H1 (cell line): ENCODE data around the gene NEDD9. TPM values are rescaled to one million over a fixed set of nuclear protein-coding genes. Genes with fewer than 3 reads are reported as not detected.

ENCODE experiments used
- CTCF ChIA-PET: fragments of 300-600 bp; sonication (Branson Sonifier 250); formaldehyde crosslinking; loops from one replicate; lab custom pipeline; 2021; ENCODE audit not compliant: partially characterized antibody; lab: Charles Lee
- POLR2A ChIA-PET: fragments of 300-600 bp; sonication (Branson Sonifier 250); formaldehyde crosslinking; loops from one replicate; lab custom pipeline; 2021; ENCODE audit warnings: inconsistent platforms; ENCODE audit not compliant: partially characterized antibody; lab: Charles Lee
- DNase-seq, 2 experiments: peaks; one replicate each; pipeline versions ENCODE4 v3.0.0 to v3.0.0-alpha.2; 2010 to 2022; ENCODE audit warnings: low spot score in 2 of 2, low read depth in 1 of 2, mixed read lengths in 1 of 2
- FAIRE-seq: peaks from 2 replicates; lab custom pipeline; 2011; peaks lifted over from hg19 to GRCh38; lab: Jason Lieb, UNC
- H2AFZ ChIP-seq: 2 replicates; pipeline ENCODE4 v1.8.1; 2012; ENCODE audit warnings: low read length, inconsistent platforms
- H2AK5ac ChIP-seq: 2 replicates; pipeline ENCODE4 v1.6.1; 2013; ENCODE audit warnings: low read depth, low read length
- H2BK120ac ChIP-seq: replicated peaks from 2 replicates; pipeline ENCODE3; 2013; ENCODE audit warnings: low read depth, low read length, inconsistent platforms
- H2BK12ac ChIP-seq: 2 replicates; pipeline ENCODE4 v1.6.1; 2013; ENCODE audit warnings: low read depth, low read length
- H2BK15ac ChIP-seq: 2 replicates; pipeline ENCODE4 v1.6.1; 2013; ENCODE audit warnings: low read length
- H2BK20ac ChIP-seq: 2 replicates; pipeline ENCODE4 v1.6.1; 2013; ENCODE audit warnings: low read length
- H2BK5ac ChIP-seq: 2 replicates; pipeline ENCODE4 v1.6.1; 2013; ENCODE audit warnings: low read depth, low read length
- H3K14ac ChIP-seq: 2 replicates; pipeline ENCODE4 v1.6.1; 2013; ENCODE audit warnings: inconsistent platforms; ENCODE audit not compliant: insufficient read length
- H3K18ac ChIP-seq: 2 replicates; pipeline ENCODE4 v1.6.1; 2013; ENCODE audit warnings: low read length; ENCODE audit errors: extremely low read depth
- H3K23ac ChIP-seq: 2 replicates; pipeline ENCODE4 v1.6.1; 2013; ENCODE audit warnings: inconsistent platforms; ENCODE audit not compliant: insufficient read length
- H3K23me2 ChIP-seq: 2 replicates; pipeline ENCODE4 v1.6.1; 2013; ENCODE audit warnings: low read depth, low read length
- H3K27ac ChIP-seq: 2 replicates; pipeline ENCODE4 v1.6.1; 2011; ENCODE audit warnings: low read depth, low read length, inconsistent platforms
- H3K27me3 ChIP-seq, 4 experiments: replicated peaks in 1 of 4; 1 replicate in 1 of 4; 2 replicates in 3 of 4; pipeline versions ENCODE4 v1.6.1 to v1.8.1; 2011 to 2013; ENCODE audit warnings: low read length in 3 of 4, mild to moderate bottlenecking in 3 of 4, inconsistent platforms in 2 of 4, mixed read lengths in 2 of 4, moderate library complexity in 1 of 4; ENCODE audit not compliant: control insufficient read depth in 3 of 4, insufficient read depth in 3 of 4; ENCODE audit errors: extremely low read depth in 1 of 4
- H3K36me3 ChIP-seq, 4 experiments: 2 replicates each; pipeline versions ENCODE4 v1.6.1 to v1.8.1; 2011 to 2013; ENCODE audit warnings: mild to moderate bottlenecking in 4 of 4, low read length in 3 of 4, moderate library complexity in 2 of 4, control low read depth in 1 of 4, inconsistent platforms in 1 of 4; ENCODE audit not compliant: insufficient read depth in 4 of 4, control insufficient read depth in 2 of 4
- H3K4ac ChIP-seq: replicated peaks from 2 replicates; pipeline ENCODE3; 2013; ENCODE audit warnings: low read length, low read depth, mixed read lengths, inconsistent platforms; ENCODE audit not compliant: insufficient read length
- H3K4me1 ChIP-seq, 4 experiments: replicated peaks in 1 of 4; 1 replicate in 1 of 4; 2 replicates in 3 of 4; pipeline versions ENCODE4 v1.6.1 to v1.8.1; 2011 to 2013; ENCODE audit warnings: low read length in 3 of 4, inconsistent platforms in 2 of 4, mixed read lengths in 1 of 4; ENCODE audit not compliant: insufficient read depth in 4 of 4, control insufficient read depth in 3 of 4
- H3K4me2 ChIP-seq, 2 experiments: 2 replicates each; pipeline versions ENCODE4 v1.6.1 to v1.8.1; 2011 to 2013; ENCODE audit warnings: low read depth in 2 of 2, low read length in 2 of 2, control low read depth in 1 of 2, inconsistent platforms in 1 of 2, mild to moderate bottlenecking in 1 of 2; ENCODE audit not compliant: insufficient read depth in 1 of 2
- H3K4me3 ChIP-seq, 4 experiments: fragments of 200-600, 300-600 bp in 1 of 4; sonication (generic), shearing (Covaris generic), sonication (Bioruptor Twin) in 1 of 4; 2 replicates each; pipeline versions ENCODE4 v1.5.1 to v1.8.1; 2011 to 2016; ENCODE audit warnings: low read length in 4 of 4, low read depth in 3 of 4, control low read depth in 2 of 4, inconsistent platforms in 2 of 4, mild to moderate bottlenecking in 2 of 4, mixed read lengths in 1 of 4, moderate library complexity in 1 of 4; ENCODE audit not compliant: insufficient read depth in 2 of 4; ENCODE audit errors: extremely low read depth in 1 of 4
- H3K56ac ChIP-seq: replicated peaks from 2 replicates; pipeline ENCODE3; 2013; ENCODE audit warnings: low read depth, mild to moderate bottlenecking, mixed read lengths, low read length, inconsistent platforms; ENCODE audit not compliant: insufficient read length
- H3K79me1 ChIP-seq: 2 replicates; pipeline ENCODE4 v1.6.1; 2013; ENCODE audit warnings: low read depth, low read length, control low read depth
- H3K79me2 ChIP-seq, 2 experiments: 2 replicates each; pipeline versions ENCODE4 v1.6.1 to v1.8.1; 2012 to 2013; ENCODE audit warnings: low read length in 2 of 2, mild to moderate bottlenecking in 2 of 2, inconsistent platforms in 1 of 2; ENCODE audit not compliant: insufficient read depth in 2 of 2, control insufficient read depth in 1 of 2
- H3K9ac ChIP-seq, 4 experiments: replicated peaks in 1 of 4; 1 replicate in 1 of 4; 2 replicates in 3 of 4; pipeline versions ENCODE4 v1.6.1 to v1.8.1; 2011 to 2013; ENCODE audit warnings: low read depth in 3 of 4, low read length in 3 of 4, control low read depth in 2 of 4, mild to moderate bottlenecking in 2 of 4, moderate library complexity in 2 of 4, inconsistent platforms in 1 of 4; ENCODE audit errors: extremely low read depth in 1 of 4
- H3K9me3 ChIP-seq, 2 experiments: 2 replicates each; pipeline versions ENCODE4 v1.6.1 to v1.8.1; 2012 to 2013; ENCODE audit warnings: mild to moderate bottlenecking in 2 of 2, moderate library complexity in 2 of 2, control low read depth in 1 of 2, inconsistent platforms in 1 of 2, low read depth in 1 of 2, low read length in 1 of 2, mixed read lengths in 1 of 2; ENCODE audit not compliant: insufficient read depth in 2 of 2
- H4K20me1 ChIP-seq, 2 experiments: replicated peaks in 1 of 2; 2 replicates each; pipeline versions ENCODE3 to v1.8.1; 2011 to 2013; ENCODE audit warnings: inconsistent platforms in 2 of 2, low read length in 2 of 2, mild to moderate bottlenecking in 1 of 2; ENCODE audit not compliant: insufficient read depth in 2 of 2, control insufficient read depth in 1 of 2
- H4K5ac ChIP-seq: 2 replicates; pipeline ENCODE4 v1.6.1; 2013; ENCODE audit warnings: low read length, low read depth, mixed read lengths, inconsistent platforms; ENCODE audit not compliant: insufficient read length
- H4K8ac ChIP-seq: 2 replicates; pipeline ENCODE4 v1.8.0; 2013; ENCODE audit warnings: mild to moderate bottlenecking, moderate library complexity, low read length, inconsistent platforms; ENCODE audit not compliant: insufficient read depth; ENCODE audit errors: extremely low read depth
- H4K91ac ChIP-seq: replicated peaks from 2 replicates; pipeline ENCODE3; 2013; ENCODE audit warnings: low read length, mixed read lengths, inconsistent platforms; ENCODE audit not compliant: insufficient read length
- GABPA ChIP-seq: IDR thresholded peaks from 2 replicates; pipeline ENCODE4 v1.6.1; 2011; ENCODE audit warnings: mild to moderate bottlenecking, low read length, moderate library complexity, borderline replicate concordance; ENCODE audit not compliant: insufficient read depth
- MAX ChIP-seq: IDR thresholded peaks from 2 replicates; pipeline ENCODE4 v1.6.1; 2012; ENCODE audit warnings: inconsistent platforms
- NRF1 ChIP-seq: IDR thresholded peaks from 2 replicates; pipeline ENCODE4 v1.6.1; 2011; ENCODE audit warnings: mild to moderate bottlenecking, low read depth, low read length, improper control_type of control experiment
- SIN3A ChIP-seq, 2 experiments: IDR thresholded peaks in 1 of 2; conservative IDR thresholded peaks in 1 of 2; 2 replicates each; pipeline ENCODE4 v1.6.1; 2011 to 2012; ENCODE audit warnings: low read length in 2 of 2, improper control_type of control experiment in 1 of 2, low read depth in 1 of 2, mild to moderate bottlenecking in 1 of 2
- SP4 ChIP-seq: IDR thresholded peaks from 2 replicates; pipeline ENCODE4 v1.6.1; 2012; ENCODE audit warnings: low read length, inconsistent platforms
- SRF ChIP-seq: IDR thresholded peaks from 2 replicates; pipeline ENCODE4 v1.6.1; 2011; ENCODE audit warnings: mild to moderate bottlenecking, low read depth, low read length, moderate library complexity
- SUZ12 ChIP-seq: fragments of 200-600 bp; sonication (generic); IDR thresholded peaks from 2 replicates; pipeline ENCODE4 v1.6.1; 2012; ENCODE audit warnings: mild to moderate bottlenecking, inconsistent platforms, low read length, moderate library complexity, mixed read lengths
- WGBS, 2 experiments: shearing (Covaris generic) in 1 of 2; methylation state at CpG; one replicate each; pipeline versions ENCODE4 v1.1.6 to v1.1.7; 2013 to 2015; ENCODE audit warnings: low lambda C conversion rate in 2 of 2, mixed read lengths in 2 of 2, inconsistent platforms in 1 of 2, low coverage in 1 of 2, missing lambda C conversion rate in 1 of 2; ENCODE audit not compliant: insufficient replicate concordance in 2 of 2, insufficient coverage in 1 of 2, insufficient read length in 1 of 2; ENCODE audit errors: extremely low coverage in 1 of 2, missing lambda C conversion rate in 1 of 2; 5-methylcytosine and 5-hydroxymethylcytosine counted together
- polyA plus RNA-seq, 7 experiments: library from polyadenylated mRNA; depleted of rRNA in 3 of 7; stranded (reverse) in 5 of 7; unstranded in 2 of 7; fragments of >200 nt in 5 of 7; fragments of 200-250 nt in 2 of 7; gene quantifications; 1 replicate in 5 of 7; 2 replicates in 1 of 7; 4 replicates in 1 of 7; pipeline versions ENCODE4 v1.2.1 to v1.2.3, GENCODE V29; 2011 to 2013; ENCODE audit warnings: missing spikeins in 2 of 7, mixed read lengths in 2 of 7
- total RNA-seq: library from RNA; stranded (reverse); fragmentation: NEBNext Ultra II Directional; extraction: Animal tissue kit (Norgen Biotek cat#: 25700); gene quantifications from 2 replicates; pipeline ENCODE4 v1.2.1, GENCODE V29; 2021

The NEDD9 gene
- total and polyA plus RNA-seq, 2 of the 8 experiments (the other 6 are each of a cell fraction or from before 2014, with no cell fraction given), result 3.6 to 12.0 TPM

GRCh38 chr6:11203306-11204004, 29.0 kb downstream of the NEDD9 start:
- peak overlapping the region; percentile 35; the same call in 1 of the 2 replicates for H2BK15ac ChIP-seq
- peaks cover 5 to 16% (median 11%) of the 10 kb centered on the region in 4 experiments; a peak in 4 of 7 replicates for H3K4me1 ChIP-seq
- no peak overlapping the region for H3K9ac ChIP-seq
- 79% methylated on average over 6 of the region's 6 CpGs; no CpG with 5 or more reads in 1 of the 2 experiments for WGBS, 2 experiments
- no peak overlapping the region for H3K27ac ChIP-seq
- 0 out of 2 replicates have a peak overlapping the region, but pooled peaks have one; percentile 9 for H2BK20ac ChIP-seq
- peak overlapping the region; percentile 72; the same call in 1 of the 2 replicates for H2BK5ac ChIP-seq
- H3K18ac ChIP-seq, result peak overlapping the region; percentile 11; the same call in 1 of the 2 replicates
- H3K56ac ChIP-seq, result no peak overlapping the region
- ChIA-PET CTCF (interaction anchor here (0.6 to 2.5 kb wide), 10 partner anchors 11 to 1182 kb away, joined by 3 to 10 read pairs (median 6); no protein-coding TSS in a partner anchor), POLR2A (interaction anchor here (0.6 to 0.7 kb wide), 2 partner anchors 26 to 466 kb away, joined by 4 read pairs; no protein-coding TSS in a partner anchor)
- H2BK12ac ChIP-seq, result peak overlapping the region; percentile 89
- H2BK120ac ChIP-seq, result peak overlapping the region; percentile 6
- no peaks in the 10 kb centered on the region for H4K20me1 ChIP-seq
- no peak overlapping the region for H3K23ac ChIP-seq
- H3K36me3 ChIP-seq, result no peaks in the 10 kb centered on the region
- no peaks in the 10 kb centered on the region for H3K79me2 ChIP-seq
- no peaks in the 10 kb centered on the region; a peak in 1 of 7 replicates for H3K27me3 ChIP-seq
- no peak overlapping the region for H3K4ac ChIP-seq
- H4K91ac ChIP-seq, result peak overlapping the region; percentile 56
- no peaks in the 10 kb centered on the region for H3K79me1 ChIP-seq
- H2AK5ac ChIP-seq, result no peak overlapping the region
- no peak overlapping the region; a peak in 1 of 8 replicates for H3K4me3 ChIP-seq
- H4K8ac ChIP-seq, result no peak overlapping the region
- DNase-seq (no peak), FAIRE-seq (no peak)
- H4K5ac ChIP-seq, result no peak overlapping the region
- 0 out of 2 replicates have a peak overlapping the region, but pooled peaks have one; percentile 12 for H2AFZ ChIP-seq
- H3K4me2 ChIP-seq, result peak overlapping the region; percentile 45 to 60; a peak in 1 of 4 replicates
- H3K14ac ChIP-seq, result no peak overlapping the region
- no peaks in the 10 kb centered on the region for H3K9me3 ChIP-seq
- H3K23me2 ChIP-seq, result no peaks in the 10 kb centered on the region
- no peak for TF ChIP-seq GABPA
- TF ChIP-seq SUZ12, result no peak
- no peak for TF ChIP-seq SIN3A (conservative IDR thresholded peaks at IDR 0.05 in 1 of 2, IDR thresholded peaks at IDR 0.05 in 1 of 2; ENCODE audit: low read depth in 1 of 2, low read length in 2 of 2)
- TF ChIP-seq SP4, result no peak
- TF ChIP-seq NRF1, result no peak
- no peak for TF ChIP-seq MAX
- no peak for TF ChIP-seq SRF
